Heart left ventricle (tissue), 13 donors: ENCODE results near the gene CKMT1B.
"Not testable (repeated sequence)": the region's sequence is repeated elsewhere in the genome, so short reads cannot be mapped to it uniquely, and the experiment has no call there.

Source experiments
- POLR2A ChIP-seq, 2 donors: fragments of 450-650 bp; IDR thresholded peaks; one replicate each; pipeline ENCODE4 v1.6.1; 2017; ENCODE audit warnings: antibody characterized with exemption in 2 of 2, mild to moderate bottlenecking in 2 of 2, moderate library complexity in 2 of 2
- TF ChIP-seq, protein P1 (sequence below), 12 donors: fragments of 200-600 bp; sonication (generic) in 4 of 12; IDR thresholded peaks; one replicate each; pipeline versions ENCODE4 v1.5.0 to v1.8.0; 2018 to 2022; ENCODE audit warnings: antibody characterized with exemption in 12 of 12, mild to moderate bottlenecking in 5 of 12
- donor health status: ischemic (EF 13 %, LVEDD 7.1; RV severe dilation, severe dysfunction).
- donor health status: DM: no; HTN: yes; CAD: no.
- donor health status: DM: no; HTN: no; CAD: no.
- donor health status: ischemic (EF 25% LVEDD 6.9; RV normal size, moderate dysfunction).
- donor health status: ischemic (EF 25% LVEDD 5.7; RV mildly dilated, moderate dysfunction).
- donor health status: ischemic (EF 35%, LVEDD 5.7; RV mildly dilated, moderate dysfunction).
- donor health status: nonischemic (EF 11% LVEDD 7.7; RV severe dilation, severe dysfunction).
- donor health status: DM: yes; HTN: yes; CAD: no.
- donor health status: PGD.
- donor health status: ischemic (EF 29% LVEDD 5.4; RV normal size, mild dysfunction).
- donor health status: nonischemic (EF 23%, LVEDD 6.1; RV moderate dilation, normal function).

DNA sequence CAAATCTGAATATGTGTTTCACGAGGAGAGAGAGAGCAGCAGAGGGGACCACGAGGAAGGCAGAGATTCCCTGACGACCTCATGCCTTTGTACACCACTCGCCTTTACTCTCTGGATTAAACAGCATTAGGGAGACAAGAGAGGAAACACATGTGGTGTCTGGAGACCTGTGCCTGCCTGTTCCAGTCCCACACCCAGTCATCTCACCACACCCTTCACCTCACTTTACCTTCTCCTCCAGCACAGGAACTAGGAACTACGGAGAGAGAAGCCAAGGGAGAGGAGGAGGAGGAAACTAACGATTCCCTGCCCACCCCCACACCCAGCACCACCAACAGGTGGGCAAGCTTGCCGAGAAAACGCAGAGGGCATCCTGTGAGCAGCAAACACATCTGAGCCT, 986 bp upstream of the CKMT1B start:
- TF ChIP-seq, protein P1, sequence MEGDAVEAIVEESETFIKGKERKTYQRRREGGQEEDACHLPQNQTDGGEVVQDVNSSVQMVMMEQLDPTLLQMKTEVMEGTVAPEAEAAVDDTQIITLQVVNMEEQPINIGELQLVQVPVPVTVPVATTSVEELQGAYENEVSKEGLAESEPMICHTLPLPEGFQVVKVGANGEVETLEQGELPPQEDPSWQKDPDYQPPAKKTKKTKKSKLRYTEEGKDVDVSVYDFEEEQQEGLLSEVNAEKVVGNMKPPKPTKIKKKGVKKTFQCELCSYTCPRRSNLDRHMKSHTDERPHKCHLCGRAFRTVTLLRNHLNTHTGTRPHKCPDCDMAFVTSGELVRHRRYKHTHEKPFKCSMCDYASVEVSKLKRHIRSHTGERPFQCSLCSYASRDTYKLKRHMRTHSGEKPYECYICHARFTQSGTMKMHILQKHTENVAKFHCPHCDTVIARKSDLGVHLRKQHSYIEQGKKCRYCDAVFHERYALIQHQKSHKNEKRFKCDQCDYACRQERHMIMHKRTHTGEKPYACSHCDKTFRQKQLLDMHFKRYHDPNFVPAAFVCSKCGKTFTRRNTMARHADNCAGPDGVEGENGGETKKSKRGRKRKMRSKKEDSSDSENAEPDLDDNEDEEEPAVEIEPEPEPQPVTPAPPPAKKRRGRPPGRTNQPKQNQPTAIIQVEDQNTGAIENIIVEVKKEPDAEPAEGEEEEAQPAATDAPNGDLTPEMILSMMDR (IDR thresholded peaks at IDR 0.05): not testable (repeated sequence)
- not testable (repeated sequence) for TF ChIP-seq POLR2A (IDR thresholded peaks at IDR 0.05)
